C4-2B (cell line): Measurements from ENCODE around the gene ZNF213.
"Not testable (repeated sequence)": the region's sequence is repeated elsewhere in the genome, so short reads cannot be mapped to it uniquely, and the experiment has no call there.

Source experiments
- H3K27ac ChIP-seq: fragments of 450-650 bp; 2 replicates; pipeline ENCODE4 v1.5.1; 2017
- CTCF ChIP-seq: fragments of 450-650 bp; conservative IDR thresholded peaks from 2 replicates; pipeline ENCODE4 v1.5.1; 2017; ENCODE audit warnings: mild to moderate bottlenecking
- ZFX ChIP-seq: fragments of 450-650 bp; IDR thresholded peaks from 2 replicates; pipeline ENCODE4 v1.6.1; 2017

ZNF213 gene

GRCh38 chr16:3138823-3139426, 4.1 kb downstream of the ZNF213 start:
- no peak for TF ChIP-seq ZFX
- no peak for TF ChIP-seq CTCF
- no peak overlapping the region for H3K27ac ChIP-seq

- not testable (repeated sequence) for H3K27ac ChIP-seq
Measured at GRCh38 chr16:3139561-3139960, 4.7 kb downstream of the ZNF213 start.

GRCh38 chr16:3140603-3141427, 6.0 kb downstream of the ZNF213 start:
- TF ChIP-seq CTCF (no peak), ZFX (no peak)
- H3K27ac ChIP-seq, result no peak overlapping the region

GRCh38 chr16:3141781-3142311, 7.0 kb downstream of the ZNF213 start:
- TF ChIP-seq CTCF (no peak), ZFX (no peak)
- H3K27ac ChIP-seq, result no peak overlapping the region

GRCh38 chr16:3142327-3142726, 7.5 kb downstream of the ZNF213 start:
- no peak for TF ChIP-seq ZFX
- TF ChIP-seq CTCF, result no peak
- no peak overlapping the region for H3K27ac ChIP-seq

GRCh38 chr16:3142770-3143169, 7.9 kb downstream of the ZNF213 start:
- H3K27ac ChIP-seq, result no peak overlapping the region
- TF ChIP-seq CTCF, result no peak
- TF ChIP-seq ZFX, result no peak

GRCh38 chr16:3143189-3143588, 8.4 kb downstream of the ZNF213 start:
- no peak overlapping the region for H3K27ac ChIP-seq
- TF ChIP-seq CTCF (no peak), ZFX (no peak)
